OCI-LY1 (cell line): Measurements from ENCODE around the gene GABBR2.

ENCODE experiments used
- H2AFZ ChIP-seq: fragments of 200-600 bp; sonication (generic), shearing (Covaris generic); 2 replicates; pipeline ENCODE4 v1.6.0; 2014; ENCODE audit warnings: antibody characterized with exemption, mild to moderate bottlenecking, low read length
- H3F3A ChIP-seq: fragments of 200-600 bp; sonication (generic), shearing (Covaris generic); 2 replicates; pipeline ENCODE4 v1.6.0; 2014; ENCODE audit warnings: mild to moderate bottlenecking, antibody characterized with exemption, low read length, moderate library complexity; ENCODE audit not compliant: insufficient read depth
- H3K27ac ChIP-seq: fragments of 200-600 bp; sonication (generic); 2 replicates; pipeline ENCODE4 v1.5.1; 2014; ENCODE audit warnings: low read length, mixed run types, mild to moderate bottlenecking, low read depth; ENCODE audit not compliant: poor library complexity, severe bottlenecking
- H3K27me3 ChIP-seq: fragments of 200-600 bp; sonication (generic); 2 replicates; pipeline ENCODE4 v1.6.0; 2014; ENCODE audit warnings: antibody characterized with exemption, mild to moderate bottlenecking, low read length, moderate library complexity; ENCODE audit not compliant: insufficient read depth
- H3K36me3 ChIP-seq: fragments of 200-600 bp; sonication (generic); 2 replicates; pipeline ENCODE4 v1.6.1; 2014; ENCODE audit warnings: mild to moderate bottlenecking, antibody characterized with exemption, low read length, moderate library complexity, mixed read lengths; ENCODE audit not compliant: insufficient read depth
- H3K4me1 ChIP-seq: fragments of 200-600 bp; sonication (generic); 2 replicates; pipeline ENCODE4 v1.5.1; 2014; ENCODE audit warnings: mild to moderate bottlenecking, low read length, moderate library complexity; ENCODE audit not compliant: insufficient read depth, severe bottlenecking
- H3K4me2 ChIP-seq: fragments of 200-600 bp; sonication (generic), shearing (Covaris generic); 2 replicates; pipeline ENCODE4 v1.6.1; 2014; ENCODE audit warnings: low read length
- H3K4me3 ChIP-seq: fragments of 200-600 bp; sonication (generic); 2 replicates; pipeline ENCODE4 v1.5.1; 2014; ENCODE audit warnings: low read length, low read depth, mild to moderate bottlenecking, mixed read lengths; ENCODE audit not compliant: poor library complexity, severe bottlenecking
- H3K79me2 ChIP-seq: fragments of 200-600 bp; shearing (Covaris generic); 2 replicates; pipeline ENCODE4 v1.6.1; 2016; ENCODE audit warnings: mixed run types, low read length, mixed read lengths; ENCODE audit not compliant: insufficient read depth
- H3K9ac ChIP-seq: fragments of 200-600 bp; sonication (generic), shearing (Covaris generic); 2 replicates; pipeline ENCODE4 v1.6.1; 2014; ENCODE audit warnings: mild to moderate bottlenecking, low read length, mixed read lengths
- H3K9me2 ChIP-seq: fragments of 200-600 bp; sonication (generic), shearing (Covaris generic); 2 replicates; pipeline ENCODE4 v1.6.1; 2014; ENCODE audit warnings: low read depth, mild to moderate bottlenecking, low read length, mixed read lengths
- H3K9me3 ChIP-seq: fragments of 200-600 bp; shearing (Covaris generic); 2 replicates; pipeline ENCODE4 v1.6.1; 2014; ENCODE audit warnings: low read length, mixed read lengths
- H4K20me1 ChIP-seq: fragments of 200-600 bp; sonication (generic), shearing (Covaris generic); 2 replicates; pipeline ENCODE4 v1.6.0; 2016; ENCODE audit warnings: mild to moderate bottlenecking, low read length; ENCODE audit not compliant: insufficient read depth
- CTCF ChIP-seq: fragments of 200-600 bp; sonication (generic), shearing (Covaris generic); IDR thresholded peaks from 2 replicates; pipeline ENCODE4 v1.5.1; 2017; ENCODE audit warnings: mild to moderate bottlenecking, antibody characterized with exemption, low read length, moderate library complexity, mixed read lengths
- EZH2 ChIP-seq: fragments of 200-600 bp; sonication (generic), shearing (Covaris generic); IDR thresholded peaks from 2 replicates; pipeline ENCODE4 v1.8.0; 2017; ENCODE audit warnings: borderline replicate concordance, mixed run types, mild to moderate bottlenecking, antibody characterized with exemption, low read length, moderate library complexity, mixed read lengths

The GABBR2 gene

DNA sequence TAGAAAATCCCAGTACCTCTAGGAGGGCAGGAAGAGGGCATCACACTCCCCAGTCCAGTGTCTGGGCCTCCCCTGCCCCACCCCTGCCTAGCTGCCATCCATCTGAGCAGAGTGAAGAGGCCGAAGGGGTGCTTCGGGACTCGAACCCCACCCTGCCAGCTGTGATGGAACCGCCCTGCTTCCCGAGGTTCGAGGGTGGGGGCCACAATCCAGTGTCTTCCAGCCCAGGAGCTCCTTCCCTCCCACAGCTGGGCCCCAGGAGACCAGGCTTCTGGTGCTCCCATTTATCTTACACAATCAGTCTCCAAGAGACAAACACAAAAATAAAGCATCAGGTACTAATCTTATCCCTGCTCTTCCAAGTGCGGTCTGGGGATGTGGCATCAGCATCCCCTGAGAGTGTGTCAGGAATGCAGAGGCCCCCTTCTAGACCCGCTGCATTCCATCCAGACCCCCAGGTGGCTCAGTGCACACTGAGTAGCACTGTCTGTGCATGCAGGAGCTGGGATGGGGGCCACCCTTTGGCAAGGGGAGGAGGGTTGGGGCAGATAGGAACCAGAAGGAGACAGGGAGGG is 330.4 kb downstream of the GABBR2 start:
- Histone ChIP-seq H3K79me2 (no peaks in the 10 kb centered on the region), H3F3A (no peaks in the 10 kb centered on the region), H3K27me3 (no peaks in the 10 kb centered on the region; the same call in 1 of the 2 replicates), H2AFZ (no peak overlapping the region), H3K9me3 (no peaks in the 10 kb centered on the region), H3K4me1 (no peaks in the 10 kb centered on the region), H3K36me3 (no peaks in the 10 kb centered on the region), H4K20me1 (no peaks in the 10 kb centered on the region), H3K9me2 (no peaks in the 10 kb centered on the region), H3K27ac (no peak overlapping the region), H3K4me3 (no peak overlapping the region), H3K9ac (no peak overlapping the region), H3K4me2 (no peak overlapping the region)
- TF ChIP-seq CTCF (no peak), EZH2 (no peak)

DNA sequence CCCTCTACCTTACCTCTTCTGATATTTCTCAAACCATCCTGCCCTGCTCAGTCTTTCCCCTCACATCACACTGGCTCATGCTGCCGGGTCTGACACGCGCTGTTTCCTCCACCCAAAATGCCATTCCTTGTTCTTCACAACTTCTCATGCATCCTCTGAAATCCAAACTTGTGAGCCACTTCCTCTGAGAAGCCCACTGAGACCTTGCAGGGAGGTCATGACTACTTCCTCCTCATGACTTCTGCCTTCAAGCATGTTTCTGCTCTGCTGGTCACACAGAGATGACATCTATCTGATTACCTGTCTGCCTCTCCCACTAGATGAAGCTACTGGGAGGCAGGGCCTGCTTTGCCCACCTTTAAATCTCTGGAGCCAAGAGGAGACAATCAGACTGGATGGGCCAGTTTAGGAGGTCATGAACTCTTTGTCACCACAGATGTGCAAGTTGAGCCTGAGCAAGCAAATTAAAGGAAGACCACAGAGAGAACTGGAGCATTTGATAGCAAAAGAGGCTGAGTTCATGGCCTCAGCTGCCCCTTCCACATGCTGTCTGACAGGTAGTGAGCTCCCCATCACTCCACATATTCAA is 333.5 kb downstream of the GABBR2 start:
- no peak overlapping the region for H3K4me2 ChIP-seq
- no peak overlapping the region for H3K27ac ChIP-seq
- no peaks in the 10 kb centered on the region for H3K36me3 ChIP-seq
- no peak overlapping the region for H3K9ac ChIP-seq
- no peaks in the 10 kb centered on the region for H3K9me2 ChIP-seq
- H3K4me3 ChIP-seq: no peak overlapping the region
- TF ChIP-seq CTCF (no peak), EZH2 (no peak)
- no peaks in the 10 kb centered on the region for H3F3A ChIP-seq
- no peak overlapping the region for H2AFZ ChIP-seq
- no peaks in the 10 kb centered on the region for H4K20me1 ChIP-seq
- H3K4me1 ChIP-seq: no peaks in the 10 kb centered on the region
- peaks cover 4% of the 10 kb centered on the region; the same call in 1 of the 2 replicates for H3K27me3 ChIP-seq
- no peaks in the 10 kb centered on the region for H3K79me2 ChIP-seq
- no peaks in the 10 kb centered on the region for H3K9me3 ChIP-seq

GRCh38 chr9:98374385-98375051 is 334.2 kb downstream of the GABBR2 start:
- Histone ChIP-seq H3K79me2 (no peaks in the 10 kb centered on the region), H3K27ac (no peak overlapping the region), H3F3A (no peaks in the 10 kb centered on the region), H3K4me1 (no peaks in the 10 kb centered on the region), H3K27me3 (peaks cover 6% of the 10 kb centered on the region; the same call in 1 of the 2 replicates), H2AFZ (no peak overlapping the region), H3K36me3 (no peaks in the 10 kb centered on the region), H3K9me2 (no peaks in the 10 kb centered on the region), H4K20me1 (no peaks in the 10 kb centered on the region), H3K4me3 (no peak overlapping the region), H3K9ac (no peak overlapping the region), H3K4me2 (no peak overlapping the region), H3K9me3 (no peaks in the 10 kb centered on the region)
- TF ChIP-seq CTCF (no peak), EZH2 (no peak)
